ENCODE measurements around the gene INTS4. TPM values are rescaled to one million over a fixed set of nuclear protein-coding genes. Genes with fewer than 3 reads are reported as not detected.
"Not testable (repeated sequence)": the region's sequence is repeated elsewhere in the genome, so short reads cannot be mapped to it uniquely, and the experiment has no call there.

The INTS4 gene
- total RNA-seq, 4 donors from 2014 or later = 32.2 to 49.2 (median 40.0) TPM

- no peaks in the 10 kb centered on the region for H3K9me3 ChIP-seq
- peak in 1 of 2 donors; percentile 11 for DNase-seq (ENCODE audit: low spot score in 2 of 2)
- TF ChIP-seq POLR2A (IDR thresholded peaks at IDR 0.05) (no peak), CTCF (IDR thresholded peaks at IDR 0.05) (no peak), EP300 (IDR thresholded peaks at IDR 0.05) (no peak)
- 9 to 11% methylated on average over 37 of the region's 37 CpGs for WGBS, 2 donors
- H3K4me3 ChIP-seq = peak within 1 kb of the TSS; percentile 38 to 57 (median 50)
- H3K36me3 ChIP-seq = peaks cover 0 to 7% (median 0%) of the 10 kb centered on the region in 3 donors
- peak within 1 kb of the TSS in 3 of 4 donors; percentile 75 to 84 (median 77) for H3K27ac ChIP-seq
- H3K27me3 ChIP-seq = no peaks in the 10 kb centered on the region
- H3K4me1 ChIP-seq = peaks cover 0 to 21% (median 0%) of the 10 kb centered on the region in 4 donors
Observed at GRCh38 chr11:78022397-78023396, 28.2 kb upstream of the INTS4 start, which contains the start of gene KCTD14. KCTD14 (minus strand) TSS chr11:78023276; CDS start chr11:78023249, 27 bp downstream.

- Histone ChIP-seq H3K4me1 (peaks cover 0 to 21% (median 0%) of the 10 kb centered on the region in 4 donors), H3K9me3 (no peaks in the 10 kb centered on the region), H3K36me3 (peaks cover 0 to 17% (median 0%) of the 10 kb centered on the region in 3 donors), H3K27me3 (no peaks in the 10 kb centered on the region), H3K4me3 (no peak overlapping the region), H3K27ac (peak overlapping the region in 1 of 4 donors; percentile 75)
- no peak for DNase-seq (ENCODE audit: low spot score in 2 of 2)
- 90 to 96% methylated on average over 6 of the region's 6 CpGs for WGBS, 2 donors
- TF ChIP-seq POLR2A (IDR thresholded peaks at IDR 0.05) (no peak), EP300 (IDR thresholded peaks at IDR 0.05) (no peak), CTCF (IDR thresholded peaks at IDR 0.05) (no peak)
Observed at GRCh38 chr11:78021611-78022010, 27.1 kb upstream of the INTS4 start.

GRCh38 chr11:78020246-78020645 is 25.8 kb upstream of the INTS4 start:
- Histone ChIP-seq H3K4me1 (peaks cover 0 to 21% (median 0%) of the 10 kb centered on the region in 4 donors), H3K27me3 (no peaks in the 10 kb centered on the region), H3K4me3 (no peak overlapping the region), H3K9me3 (no peaks in the 10 kb centered on the region), H3K36me3 (peaks cover 0 to 30% (median 0%) of the 10 kb centered on the region in 3 donors), H3K27ac (no peak overlapping the region)
- WGBS, 2 donors = 21 to 37% methylated on average over 3 of the region's 3 CpGs
- TF ChIP-seq EP300 (IDR thresholded peaks at IDR 0.05) = no peak
- no peak for TF ChIP-seq CTCF (IDR thresholded peaks at IDR 0.05)
- TF ChIP-seq POLR2A (IDR thresholded peaks at IDR 0.05) = no peak
- DNase-seq (ENCODE audit: low spot score in 2 of 2) = no peak

GRCh38 chr11:78019808-78020207 is 25.3 kb upstream of the INTS4 start:
- Histone ChIP-seq H3K27ac (no peak overlapping the region), H3K36me3 (peaks cover 0 to 30% (median 0%) of the 10 kb centered on the region in 3 donors), H3K4me1 (peaks cover 0 to 21% (median 0%) of the 10 kb centered on the region in 4 donors), H3K9me3 (no peaks in the 10 kb centered on the region), H3K27me3 (no peaks in the 10 kb centered on the region), H3K4me3 (no peak overlapping the region)
- TF ChIP-seq EP300 (IDR thresholded peaks at IDR 0.05) = no peak
- 47 to 62% methylated on average over 4 of the region's 4 CpGs for WGBS, 2 donors
- no peak for DNase-seq (ENCODE audit: low spot score in 2 of 2)

- Histone ChIP-seq H3K4me3 (no peak overlapping the region), H3K36me3 (peaks cover 0 to 30% (median 0%) of the 10 kb centered on the region in 3 donors), H3K27me3 (no peaks in the 10 kb centered on the region), H3K27ac (no peak overlapping the region), H3K4me1 (no peaks in the 10 kb centered on the region), H3K9me3 (no peaks in the 10 kb centered on the region)
- DNase-seq (ENCODE audit: low spot score in 2 of 2) = no peak
- no peak for TF ChIP-seq EP300 (IDR thresholded peaks at IDR 0.05)
- no peak for TF ChIP-seq POLR2A (IDR thresholded peaks at IDR 0.05)
- TF ChIP-seq CTCF (IDR thresholded peaks at IDR 0.05) = no peak
- WGBS, 2 donors = 94 to 100% methylated on average over 1 of the region's 1 CpG
Observed at GRCh38 chr11:78015878-78016277, 21.4 kb upstream of the INTS4 start.

GRCh38 chr11:78014937-78015520 is 20.6 kb upstream of the INTS4 start:
- H3K27me3 ChIP-seq; H3K4me3 ChIP-seq; H3K4me1 ChIP-seq; H3K27ac ChIP-seq; DNase-seq (ENCODE audit: low spot score in 2 of 2); H3K9me3 ChIP-seq: not testable (repeated sequence)
- peaks cover 0 to 30% (median 0%) of the 10 kb centered on the region in 3 donors for H3K36me3 ChIP-seq
- 69 to 83% methylated on average over 6 of the region's 6 CpGs for WGBS, 2 donors
